NCI-H2227 treated with DMSO at 0.1 percent for 48 hours (cell line): ENCODE measurements around the gene ALDH18A1.
"Not testable (repeated sequence)": the region's sequence is repeated elsewhere in the genome, so short reads cannot be mapped to it uniquely, and the experiment has no call there.

Source experiments
- DNase-seq: peaks from one replicate; lab custom pipeline; 2025; lab: John Stamatoyannopoulos, UW

The ALDH18A1 gene

GRCh38 chr10:95656291-95657164 lies at the start of gene ALDH18A1:
Gene ALDH18A1 (minus strand): TSS chr10:95656711. CDS start chr10:95653377, 3,334 bp downstream.
- DNase-seq: peak; percentile 76

GRCh38 chr10:95698415-95698814 lies 41.9 kb upstream of the ALDH18A1 start:
- no peak for DNase-seq

GRCh38 chr10:95697429-95697828 lies 40.9 kb upstream of the ALDH18A1 start:
- no peak for DNase-seq

- DNase-seq: no peak
Measured at GRCh38 chr10:95694665-95695064, 38.2 kb upstream of the ALDH18A1 start.

- DNase-seq: peak; percentile 98
Measured at GRCh38 chr10:95693668-95694534, 37.4 kb upstream of the ALDH18A1 start, which contains the start of gene TCTN3. Gene TCTN3 (minus strand): TSS chr10:95693927. CDS start chr10:95693899, 28 bp downstream.

- DNase-seq: no peak
Measured at GRCh38 chr10:95693071-95693667, 36.7 kb upstream of the ALDH18A1 start.

- DNase-seq: no peak
Measured at GRCh38 chr10:95691281-95691680, 34.8 kb upstream of the ALDH18A1 start.

GRCh38 chr10:95688648-95689047 lies 32.1 kb upstream of the ALDH18A1 start:
- no peak for DNase-seq

- no peak for DNase-seq
Measured at GRCh38 chr10:95683966-95684365, 27.5 kb upstream of the ALDH18A1 start.

- DNase-seq: no peak
Measured at GRCh38 chr10:95675403-95676116, 19.0 kb upstream of the ALDH18A1 start.

- DNase-seq: no peak
Measured at GRCh38 chr10:95674643-95675042, 18.1 kb upstream of the ALDH18A1 start.

- not testable (repeated sequence) for DNase-seq
Measured at GRCh38 chr10:95672641-95673040, 16.1 kb upstream of the ALDH18A1 start.

- DNase-seq: no peak
Measured at GRCh38 chr10:95664543-95664942, 8.0 kb upstream of the ALDH18A1 start.

- DNase-seq: no peak
Measured at GRCh38 chr10:95663496-95663895, 7.0 kb upstream of the ALDH18A1 start.

- DNase-seq: no peak
Measured at GRCh38 chr10:95661818-95662217, 5.3 kb upstream of the ALDH18A1 start.

GRCh38 chr10:95660283-95660682 lies 3.8 kb upstream of the ALDH18A1 start:
- DNase-seq: no peak

- DNase-seq: no peak
Measured at GRCh38 chr10:95657250-95657649, 739 bp upstream of the ALDH18A1 start.

GRCh38 chr10:95655571-95656290 lies 780 bp downstream of the ALDH18A1 start:
- no peak for DNase-seq

GRCh38 chr10:95653895-95654294 lies 2.6 kb downstream of the ALDH18A1 start:
- DNase-seq: no peak

GRCh38 chr10:95651346-95652060 lies 5.0 kb downstream of the ALDH18A1 start:
- DNase-seq: no peak
